Measurements from ENCODE around the gene MTX1. TPM values are rescaled to one million over a fixed set of nuclear protein-coding genes. Genes with fewer than 3 reads are reported as not detected.

The MTX1 gene
- total RNA-seq, 3 donors from 2014 or later: 26.1 to 41.1 (median 35.6) TPM

DNA sequence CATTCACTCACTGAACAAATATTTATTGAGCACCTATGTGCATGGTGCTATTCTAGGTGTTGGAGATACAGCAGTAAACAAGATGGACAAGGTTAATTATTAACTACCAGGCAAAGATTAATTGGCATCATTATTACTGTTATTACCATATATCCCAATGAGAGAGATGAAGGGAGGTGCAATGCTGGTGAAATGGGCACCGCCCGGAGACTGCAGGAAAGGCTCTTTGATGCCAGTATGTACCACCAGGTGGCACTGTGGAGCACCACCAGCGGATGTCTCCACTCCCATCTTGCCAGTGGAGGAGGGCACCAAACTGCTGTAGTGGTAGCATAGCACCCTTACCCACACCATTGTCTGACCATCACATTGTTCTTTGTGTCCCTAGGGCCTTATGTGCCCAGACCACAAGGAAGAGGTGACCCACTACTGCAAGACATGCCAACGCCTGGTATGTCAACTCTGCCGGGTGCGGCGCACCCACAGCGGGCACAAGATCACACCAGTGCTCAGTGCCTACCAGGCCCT is 31.9 kb upstream of the MTX1 start:
- intact Hi-C loops (cut with DNase I, micrococcal nuclease): loop anchor here in 1 of 2 donors (10.0 kb wide), 1 partner anchor 48 kb away; no protein-coding TSS in a partner anchor
- peak; percentile 87 to 96 (median 90) for DNase-seq
- Histone ChIP-seq H3K4me1 (ENCODE audit: low read depth) (peaks cover 24% of the 10 kb centered on the region), H3K9me3 (no peaks in the 10 kb centered on the region), H3K4me3 (no peak overlapping the region), H3K36me3 (ENCODE audit: low read depth) (no peaks in the 10 kb centered on the region)
- ATAC-seq: peak; percentile 75
- TF ChIP-seq, protein P1, sequence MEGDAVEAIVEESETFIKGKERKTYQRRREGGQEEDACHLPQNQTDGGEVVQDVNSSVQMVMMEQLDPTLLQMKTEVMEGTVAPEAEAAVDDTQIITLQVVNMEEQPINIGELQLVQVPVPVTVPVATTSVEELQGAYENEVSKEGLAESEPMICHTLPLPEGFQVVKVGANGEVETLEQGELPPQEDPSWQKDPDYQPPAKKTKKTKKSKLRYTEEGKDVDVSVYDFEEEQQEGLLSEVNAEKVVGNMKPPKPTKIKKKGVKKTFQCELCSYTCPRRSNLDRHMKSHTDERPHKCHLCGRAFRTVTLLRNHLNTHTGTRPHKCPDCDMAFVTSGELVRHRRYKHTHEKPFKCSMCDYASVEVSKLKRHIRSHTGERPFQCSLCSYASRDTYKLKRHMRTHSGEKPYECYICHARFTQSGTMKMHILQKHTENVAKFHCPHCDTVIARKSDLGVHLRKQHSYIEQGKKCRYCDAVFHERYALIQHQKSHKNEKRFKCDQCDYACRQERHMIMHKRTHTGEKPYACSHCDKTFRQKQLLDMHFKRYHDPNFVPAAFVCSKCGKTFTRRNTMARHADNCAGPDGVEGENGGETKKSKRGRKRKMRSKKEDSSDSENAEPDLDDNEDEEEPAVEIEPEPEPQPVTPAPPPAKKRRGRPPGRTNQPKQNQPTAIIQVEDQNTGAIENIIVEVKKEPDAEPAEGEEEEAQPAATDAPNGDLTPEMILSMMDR (IDR thresholded peaks at IDR 0.05): peak; percentile 82

DNA sequence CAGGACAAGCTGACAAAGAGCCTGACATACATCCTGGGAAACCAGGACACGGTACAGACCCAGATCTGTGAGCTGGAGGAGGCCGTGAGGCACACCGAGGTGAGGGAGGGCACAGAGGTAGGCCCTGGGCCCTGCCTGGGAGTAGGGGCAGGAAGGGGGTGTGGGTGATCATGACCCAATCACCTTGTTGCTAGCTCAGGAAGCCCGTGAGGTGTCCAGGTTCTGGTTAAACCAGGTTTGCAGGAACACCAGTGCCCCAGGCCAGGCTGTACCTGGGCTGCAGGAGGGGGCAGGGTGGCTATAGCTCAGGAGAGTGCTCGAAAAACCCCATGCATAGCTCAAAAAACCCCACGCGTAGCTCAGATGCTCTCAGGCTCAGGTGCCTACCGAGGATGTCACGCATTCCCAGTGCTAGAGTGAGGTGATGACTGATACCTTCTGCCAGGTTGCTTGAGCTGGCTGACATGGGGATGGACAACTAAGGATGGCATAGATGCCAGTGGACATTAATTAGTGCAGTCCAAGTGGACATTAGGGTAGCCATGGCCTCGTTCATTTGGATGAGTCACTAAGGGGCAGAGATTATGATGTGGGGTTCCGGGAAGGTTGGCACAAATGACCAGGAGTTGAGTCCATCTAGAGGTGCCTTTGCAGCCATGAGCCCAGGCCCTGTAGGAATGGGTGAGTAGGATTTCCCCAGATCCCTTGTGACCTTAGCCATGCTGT is 31.1 kb upstream of the MTX1 start:
- Histone ChIP-seq H3K4me3 (no peak overlapping the region), H3K36me3 (ENCODE audit: low read depth) (no peaks in the 10 kb centered on the region), H3K4me1 (ENCODE audit: low read depth) (peaks cover 19% of the 10 kb centered on the region), H3K9me3 (no peaks in the 10 kb centered on the region)
- TF ChIP-seq, protein P1 (IDR thresholded peaks at IDR 0.05): no peak
- no peak for ATAC-seq
- peak in 1 of 3 donors; percentile 40 for DNase-seq
- intact Hi-C loops (cut with DNase I, micrococcal nuclease): loop anchor here in 1 of 2 donors (10.0 kb wide), 1 partner anchor 47 kb away; no protein-coding TSS in a partner anchor

DNA sequence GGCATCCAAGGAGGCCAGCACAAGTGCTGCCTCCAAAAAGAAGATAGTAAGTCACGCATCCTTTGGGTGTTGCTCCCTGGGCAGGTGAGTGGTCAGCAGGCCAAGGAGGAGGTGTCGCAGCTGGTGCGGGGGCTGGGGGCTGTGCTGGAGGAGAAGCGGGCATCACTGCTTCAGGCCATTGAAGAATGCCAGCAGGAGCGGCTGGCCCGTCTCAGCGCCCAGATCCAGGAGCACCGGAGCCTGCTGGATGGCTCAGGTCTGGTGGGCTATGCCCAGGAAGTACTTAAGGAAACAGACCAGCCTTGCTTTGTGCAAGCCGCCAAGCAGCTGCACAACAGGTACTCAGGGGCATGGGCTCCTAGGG is 30.6 kb upstream of the MTX1 start:
- Histone ChIP-seq H3K4me3 (no peak overlapping the region), H3K4me1 (ENCODE audit: low read depth) (peaks cover 17% of the 10 kb centered on the region), H3K9me3 (no peaks in the 10 kb centered on the region), H3K36me3 (ENCODE audit: low read depth) (no peaks in the 10 kb centered on the region)
- ATAC-seq (no peak), DNase-seq (no peak)
- TF ChIP-seq, protein P1 (IDR thresholded peaks at IDR 0.05): no peak
- intact Hi-C loops (cut with DNase I, micrococcal nuclease): loop anchor here in 1 of 2 donors (10.0 kb wide), 1 partner anchor 47 kb away; no protein-coding TSS in a partner anchor

DNA sequence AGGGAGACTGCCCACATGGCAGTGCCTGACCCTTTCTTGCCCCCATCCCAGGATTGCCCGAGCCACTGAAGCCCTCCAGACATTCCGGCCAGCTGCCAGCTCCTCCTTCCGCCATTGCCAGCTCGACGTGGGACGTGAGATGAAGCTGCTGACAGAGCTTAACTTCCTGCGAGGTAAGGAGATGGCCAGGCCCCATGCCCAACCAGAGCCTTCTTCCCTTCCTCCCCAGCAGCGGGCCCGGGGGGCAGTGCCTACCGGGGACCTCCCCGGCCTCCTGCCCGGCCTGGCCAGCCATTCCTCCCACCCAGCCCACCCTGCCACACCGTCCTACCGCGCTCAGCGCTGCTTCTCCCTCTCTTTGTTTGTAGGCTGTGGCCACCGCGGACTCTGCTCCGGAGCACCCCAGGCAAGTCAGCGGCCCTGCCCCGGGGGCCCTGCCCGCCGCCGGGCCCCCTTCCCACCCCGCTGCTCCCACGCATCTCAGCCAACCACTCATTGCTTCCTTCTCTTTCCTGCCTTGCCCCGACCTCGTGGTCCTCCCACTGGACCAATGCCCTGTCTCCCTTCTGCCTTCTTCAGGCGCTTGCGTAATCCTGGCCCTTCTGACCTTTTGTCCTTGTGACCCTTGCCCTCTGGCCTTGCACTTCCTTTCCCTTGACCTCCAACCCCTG is 29.9 kb upstream of the MTX1 start:
- peaks cover 13% of the 10 kb centered on the region for H3K4me1 ChIP-seq (ENCODE audit: low read depth)
- intact Hi-C loops (cut with DNase I, micrococcal nuclease): loop anchor here in 1 of 2 donors (10.0 kb wide), 1 partner anchor 46 kb away; no protein-coding TSS in a partner anchor
- no peak overlapping the region for H3K4me3 ChIP-seq
- no peaks in the 10 kb centered on the region for H3K36me3 ChIP-seq (ENCODE audit: low read depth)
- DNase-seq (peak in 2 of 3 donors; percentile 37 to 53), ATAC-seq (no peak)
- H3K9me3 ChIP-seq: no peaks in the 10 kb centered on the region
- TF ChIP-seq, protein P1 (IDR thresholded peaks at IDR 0.05): no peak

DNA sequence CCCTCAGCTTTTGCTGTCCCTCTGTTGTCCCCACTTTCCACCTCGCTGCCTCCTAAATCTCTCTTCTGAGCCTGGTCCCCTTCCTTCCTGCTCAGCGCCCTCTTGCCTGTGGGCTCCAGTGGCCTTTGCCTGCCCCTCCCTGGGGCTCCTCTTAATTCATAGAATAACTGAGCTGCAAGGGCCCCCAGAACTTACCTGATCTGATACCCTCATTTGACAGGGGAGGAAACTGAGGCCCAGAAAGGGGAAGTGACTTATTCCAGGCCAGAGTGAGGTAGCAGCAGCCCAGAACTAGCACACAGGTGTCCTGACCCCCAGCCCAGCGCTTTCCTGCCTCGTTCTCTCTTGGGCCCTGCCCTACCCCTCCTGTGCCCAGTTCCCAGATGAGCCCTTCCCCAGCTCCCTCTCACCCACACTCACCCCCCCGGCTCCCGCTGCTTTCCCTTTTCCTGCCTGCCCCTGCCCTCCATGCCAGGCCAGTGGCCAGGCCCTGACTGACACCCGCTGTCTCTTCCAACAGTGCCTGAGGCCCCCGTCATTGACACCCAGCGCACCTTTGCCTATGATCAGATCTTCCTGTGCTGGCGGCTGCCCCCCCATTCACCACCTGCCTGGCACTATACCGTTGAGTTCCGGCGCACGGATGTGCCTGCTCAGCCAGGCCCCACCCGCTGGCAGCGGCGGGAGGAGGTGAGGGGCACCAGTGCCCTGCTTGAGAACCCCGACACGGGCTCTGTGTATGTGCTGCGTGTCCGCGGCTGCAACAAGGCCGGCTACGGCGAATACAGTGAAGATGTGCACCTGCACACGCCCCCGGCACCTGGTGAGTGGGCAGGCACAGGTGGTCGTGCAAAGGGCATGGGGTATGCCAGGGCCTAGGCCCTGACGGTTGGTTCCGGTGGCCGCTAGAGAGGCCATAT is 29.1 kb upstream of the MTX1 start:
- DNase-seq: peak; percentile 22 to 60 (median 34)
- no peak for ATAC-seq
- Histone ChIP-seq H3K36me3 (ENCODE audit: low read depth) (no peaks in the 10 kb centered on the region), H3K9me3 (no peaks in the 10 kb centered on the region), H3K4me1 (ENCODE audit: low read depth) (peaks cover 8% of the 10 kb centered on the region), H3K4me3 (no peak overlapping the region)
- TF ChIP-seq, protein P1 (IDR thresholded peaks at IDR 0.05): no peak
- intact Hi-C loops (cut with DNase I, micrococcal nuclease): loop anchor here in 1 of 2 donors (10.0 kb wide), 1 partner anchor 45 kb away; no protein-coding TSS in a partner anchor

Data from mucosa of descending colon (tissue), 3 donors.